ACC112 (cell line): ENCODE results near the gene KCNC2.
A peak's percentile ranks its signal among the peaks of the same experiment; 100 is the strongest.

Source experiments
- H2AFZ ChIP-seq: fragments of 200-600 bp; sonication (generic); one replicate; pipeline ENCODE4 v1.6.0; 2017; ENCODE audit warnings: antibody characterized with exemption, low read length; ENCODE audit not compliant: unreplicated experiment
- H3K27ac ChIP-seq: fragments of 200-600 bp; sonication (generic); 2 replicates; pipeline ENCODE4 v1.5.1; 2014; ENCODE audit warnings: low read depth, mild to moderate bottlenecking, antibody characterized with exemption, low read length, moderate library complexity
- H3K27me3 ChIP-seq: fragments of 200-600 bp; sonication (generic); 2 replicates; pipeline ENCODE4 v1.6.1; 2014; ENCODE audit warnings: mild to moderate bottlenecking, antibody characterized with exemption, low read length, moderate library complexity, mixed read lengths; ENCODE audit not compliant: insufficient read depth
- H3K36me3 ChIP-seq: fragments of 200-600 bp; sonication (generic); 2 replicates; pipeline ENCODE4 v1.6.1; 2016; ENCODE audit warnings: mild to moderate bottlenecking, antibody characterized with exemption, low read length, moderate library complexity, mixed read lengths; ENCODE audit not compliant: insufficient read depth
- H3K4me1 ChIP-seq: fragments of 200-600 bp; sonication (generic); one replicate; pipeline ENCODE4 v1.6.1; 2016; ENCODE audit warnings: low read length, mixed read lengths; ENCODE audit not compliant: insufficient read depth, unreplicated experiment, control insufficient read depth
- H3K4me3 ChIP-seq: fragments of 200-600 bp; sonication (generic); 2 replicates; pipeline ENCODE4 v1.5.1; 2014; ENCODE audit warnings: mild to moderate bottlenecking, low read depth, low read length
- H3K79me2 ChIP-seq: fragments of 200-600 bp; sonication (generic); one replicate; pipeline ENCODE4 v1.6.0; 2016; ENCODE audit warnings: low read length; ENCODE audit not compliant: control insufficient read depth, unreplicated experiment, insufficient read depth

The KCNC2 gene

DNA sequence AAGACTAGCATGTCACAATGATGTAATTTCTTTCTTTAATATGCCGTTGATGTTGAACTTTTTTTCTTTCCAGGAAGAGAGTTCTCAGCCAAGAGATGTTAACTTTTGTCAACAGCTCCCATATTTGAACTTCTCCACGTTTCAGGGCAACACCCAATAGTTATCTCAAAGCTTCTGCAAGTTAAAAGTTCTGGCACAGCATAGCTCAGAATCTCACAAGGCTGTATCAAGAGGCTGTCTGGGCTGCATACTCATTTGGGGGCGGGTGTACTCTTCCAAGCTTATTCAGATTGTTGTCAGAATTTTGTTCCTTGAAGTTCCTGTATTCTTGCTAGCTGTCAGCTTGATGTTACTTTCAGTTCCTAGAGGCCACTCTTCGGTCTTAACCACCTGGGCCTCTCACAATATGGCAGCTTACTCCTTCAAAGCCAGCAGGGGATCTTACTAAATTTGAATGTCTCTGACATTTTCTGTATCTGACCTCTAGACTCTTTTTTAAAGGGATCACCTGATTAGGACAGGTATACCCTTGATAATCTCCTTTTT, 38.9 kb downstream of the KCNC2 start:
- H3K4me1 ChIP-seq = no peaks in the 10 kb centered on the region
- no peak overlapping the region for H3K27ac ChIP-seq
- peak overlapping the region; percentile 61 for H2AFZ ChIP-seq
- H3K27me3 ChIP-seq = no peaks in the 10 kb centered on the region; the same call in 1 of the 2 replicates
- H3K4me3 ChIP-seq = no peak overlapping the region
- H3K36me3 ChIP-seq = no peaks in the 10 kb centered on the region
- no peaks in the 10 kb centered on the region for H3K79me2 ChIP-seq

DNA sequence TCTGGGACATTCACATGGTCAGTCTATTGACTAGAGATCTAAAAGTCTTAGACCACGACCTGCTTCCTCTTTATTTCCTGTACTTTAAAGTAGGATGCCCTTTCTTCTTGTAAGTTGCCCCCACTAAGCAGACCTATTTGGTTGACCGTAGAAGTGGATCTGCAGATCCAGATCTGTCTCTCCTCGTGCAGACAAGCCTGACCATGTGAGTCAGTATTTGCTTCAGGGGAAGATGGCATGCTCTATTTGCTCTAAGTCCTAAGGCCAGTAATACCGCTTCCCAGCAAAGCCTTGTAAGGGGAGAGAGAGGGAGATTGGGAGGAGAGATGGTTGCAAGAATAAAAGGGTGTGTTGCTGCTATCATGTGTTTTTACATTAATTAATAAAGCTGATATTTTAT, 46.8 kb downstream of the KCNC2 start:
- Histone ChIP-seq H2AFZ (no peak overlapping the region), H3K79me2 (no peaks in the 10 kb centered on the region), H3K4me3 (no peak overlapping the region)

DNA sequence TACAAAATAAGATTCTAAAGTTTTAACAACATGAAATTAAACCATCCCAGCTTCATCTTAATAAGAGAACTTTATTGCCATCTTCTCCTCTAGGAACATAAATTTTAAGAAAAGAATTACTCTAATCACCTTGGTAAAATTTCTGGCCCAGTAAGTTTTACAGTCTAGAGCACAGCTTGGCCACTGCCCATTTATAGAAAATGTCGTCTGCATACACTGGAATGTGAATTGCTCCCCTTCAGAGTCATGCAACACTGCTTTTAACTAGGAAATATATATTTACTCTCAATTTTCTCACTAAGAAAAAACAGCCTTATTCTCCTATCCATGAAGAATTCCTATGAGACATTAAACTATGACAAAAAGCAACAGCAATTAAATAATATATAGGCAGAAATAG, 48.2 kb downstream of the KCNC2 start:
- Histone ChIP-seq H3K4me1 (no peaks in the 10 kb centered on the region), H3K4me3 (no peak overlapping the region), H3K36me3 (no peaks in the 10 kb centered on the region), H2AFZ (no peak overlapping the region), H3K79me2 (no peaks in the 10 kb centered on the region), H3K27ac (no peak overlapping the region), H3K27me3 (peaks cover 8% of the 10 kb centered on the region; the same call in 1 of the 2 replicates)

More for the DNA sequence above, 46.8 kb downstream of the KCNC2 start:
- no peak overlapping the region for H3K27ac ChIP-seq
- H3K27me3 ChIP-seq = peaks cover 8% of the 10 kb centered on the region
- H3K36me3 ChIP-seq = no peaks in the 10 kb centered on the region
- H3K4me1 ChIP-seq = no peaks in the 10 kb centered on the region

DNA sequence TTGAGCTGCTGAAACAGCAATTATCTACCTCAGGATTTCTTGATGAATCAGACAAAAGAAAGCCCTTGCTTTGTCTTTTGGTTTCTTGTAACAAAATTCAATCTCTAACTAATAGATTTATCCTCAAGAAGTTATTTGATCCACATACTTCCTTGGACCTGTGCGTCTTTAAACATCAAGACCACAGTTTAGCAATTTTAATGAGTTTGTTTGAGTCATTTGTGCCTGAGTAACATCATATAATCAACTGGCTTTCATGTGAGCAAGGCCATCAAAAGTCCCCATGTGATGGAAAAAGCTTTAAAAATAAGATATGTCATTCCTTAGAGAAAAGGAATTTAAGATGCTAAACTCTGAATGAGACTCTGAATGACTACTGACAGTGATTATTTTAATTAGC, 52.3 kb downstream of the KCNC2 start:
- Histone ChIP-seq H3K4me3 (no peak overlapping the region), H3K27me3 (no peaks in the 10 kb centered on the region; the same call in 1 of the 2 replicates), H3K4me1 (no peaks in the 10 kb centered on the region), H2AFZ (no peak overlapping the region), H3K27ac (no peak overlapping the region), H3K36me3 (no peaks in the 10 kb centered on the region), H3K79me2 (no peaks in the 10 kb centered on the region)

DNA sequence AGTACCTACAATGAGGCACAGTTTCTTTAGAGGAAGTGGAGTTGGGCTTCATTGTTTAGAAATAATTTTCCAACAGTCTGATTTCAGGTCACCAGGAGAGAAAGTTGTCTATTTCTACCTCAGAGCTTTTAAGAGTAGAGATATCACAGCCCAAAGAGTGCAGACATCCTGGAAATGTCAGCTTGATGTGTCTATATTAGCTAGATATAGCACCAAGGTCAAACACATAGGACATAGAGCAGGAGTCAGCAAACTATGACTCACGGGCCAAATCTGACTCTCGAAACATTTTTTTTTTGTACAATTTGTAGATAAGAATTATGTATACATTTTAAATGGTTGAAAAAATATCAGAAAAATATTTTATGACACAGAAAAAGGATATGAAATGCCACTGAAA, 53.7 kb downstream of the KCNC2 start:
- Histone ChIP-seq H3K4me1 (no peaks in the 10 kb centered on the region), H2AFZ (no peak overlapping the region), H3K79me2 (no peaks in the 10 kb centered on the region), H3K27me3 (no peaks in the 10 kb centered on the region; the same call in 1 of the 2 replicates), H3K36me3 (no peaks in the 10 kb centered on the region), H3K4me3 (no peak overlapping the region), H3K27ac (no peak overlapping the region)

DNA sequence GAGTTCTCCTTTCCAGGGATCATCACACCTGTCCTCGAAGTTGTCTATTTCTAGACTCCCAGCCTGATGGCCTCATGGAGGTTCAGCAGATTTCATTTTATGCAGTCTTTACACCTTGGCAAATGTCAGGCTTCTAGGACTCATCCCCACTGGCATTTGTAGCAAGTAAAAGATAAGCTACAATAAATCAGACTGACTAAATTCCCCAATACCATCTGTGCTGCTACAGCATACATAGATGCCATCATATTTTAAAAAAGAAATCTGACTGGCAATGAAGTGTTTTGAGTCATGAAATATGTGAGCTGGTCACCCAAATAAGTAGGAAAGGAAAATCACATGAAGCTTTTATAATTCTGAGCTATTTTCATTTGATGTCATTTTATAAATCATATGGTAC, 55.3 kb downstream of the KCNC2 start:
- Histone ChIP-seq H3K4me1 (no peaks in the 10 kb centered on the region), H2AFZ (no peak overlapping the region), H3K27me3 (no peaks in the 10 kb centered on the region; the same call in 1 of the 2 replicates), H3K36me3 (no peaks in the 10 kb centered on the region), H3K4me3 (no peak overlapping the region), H3K79me2 (no peaks in the 10 kb centered on the region), H3K27ac (no peak overlapping the region)

DNA sequence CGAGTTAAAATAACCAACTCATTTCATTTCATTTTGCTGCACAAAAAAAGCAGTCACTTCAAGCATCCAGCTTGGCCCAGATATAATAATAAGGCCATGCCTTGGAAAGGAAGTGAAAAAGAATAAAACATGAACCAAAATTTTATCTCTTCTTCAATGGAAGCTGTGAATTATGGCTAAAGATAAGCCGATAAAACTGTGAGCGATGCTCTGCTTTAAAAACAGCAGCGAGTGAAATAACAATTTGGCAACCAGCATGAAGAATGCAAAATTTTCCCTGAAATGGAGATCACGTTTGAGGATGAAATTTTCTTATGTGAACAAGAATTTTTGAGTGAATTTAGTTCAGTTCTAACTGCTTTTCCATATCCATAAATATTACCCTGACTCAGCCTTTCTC, 70.4 kb downstream of the KCNC2 start:
- H3K79me2 ChIP-seq = no peaks in the 10 kb centered on the region
- peaks cover 5% of the 10 kb centered on the region; the same call in 1 of the 2 replicates for H3K27me3 ChIP-seq
- no peak overlapping the region for H3K4me3 ChIP-seq
- H3K27ac ChIP-seq = no peak overlapping the region
- no peaks in the 10 kb centered on the region for H3K36me3 ChIP-seq
- no peak overlapping the region for H2AFZ ChIP-seq
- H3K4me1 ChIP-seq = no peaks in the 10 kb centered on the region

DNA sequence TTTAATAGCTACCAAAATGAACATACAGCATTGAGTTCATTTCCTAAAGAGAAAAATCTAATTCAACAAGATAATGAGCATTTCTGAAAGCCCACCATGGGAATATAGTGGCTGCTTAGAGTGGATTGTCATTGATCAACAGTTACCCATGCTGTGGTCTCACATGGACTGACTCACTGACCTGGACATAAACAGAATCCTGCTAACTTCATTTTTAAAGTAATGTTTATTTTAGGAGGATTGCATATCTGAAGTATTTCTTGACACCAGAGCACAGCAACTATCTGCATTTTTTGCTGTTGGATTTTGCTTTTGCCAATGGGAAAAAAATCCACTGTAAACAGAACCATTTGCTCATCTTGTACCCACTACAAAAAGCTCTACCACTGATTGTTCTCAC, 71.7 kb downstream of the KCNC2 start:
- Histone ChIP-seq H3K79me2 (no peaks in the 10 kb centered on the region), H3K27ac (no peak overlapping the region), H3K4me3 (no peak overlapping the region)

DNA sequence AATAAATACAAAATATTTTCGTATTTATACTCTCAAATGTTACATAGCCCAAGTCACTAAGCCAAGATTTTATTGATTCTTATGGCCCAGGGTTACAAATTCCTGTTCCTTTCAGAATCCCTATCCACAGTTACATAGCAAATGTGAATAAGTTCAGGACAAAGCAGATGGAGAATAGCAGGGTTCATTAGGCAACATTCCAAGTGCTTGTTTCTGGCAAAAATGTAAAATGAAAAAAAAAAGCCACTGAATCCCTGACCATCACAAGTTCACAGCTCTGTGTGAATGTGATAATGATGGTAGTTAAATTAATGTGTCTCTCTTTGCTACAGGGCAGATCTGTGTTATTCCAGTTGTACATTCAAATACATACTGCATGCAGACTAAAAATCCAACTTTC, 74.6 kb downstream of the KCNC2 start:
- Histone ChIP-seq H3K27ac (no peak overlapping the region), H2AFZ (no peak overlapping the region), H3K4me3 (no peak overlapping the region), H3K27me3 (peaks cover 5% of the 10 kb centered on the region; the same call in 1 of the 2 replicates), H3K79me2 (no peaks in the 10 kb centered on the region), H3K36me3 (no peaks in the 10 kb centered on the region), H3K4me1 (no peaks in the 10 kb centered on the region)

More for the DNA sequence above, 71.7 kb downstream of the KCNC2 start:
- Histone ChIP-seq H3K36me3 (no peaks in the 10 kb centered on the region), H3K4me1 (no peaks in the 10 kb centered on the region), H3K27me3 (peaks cover 5% of the 10 kb centered on the region; the same call in 1 of the 2 replicates), H2AFZ (no peak overlapping the region)

DNA sequence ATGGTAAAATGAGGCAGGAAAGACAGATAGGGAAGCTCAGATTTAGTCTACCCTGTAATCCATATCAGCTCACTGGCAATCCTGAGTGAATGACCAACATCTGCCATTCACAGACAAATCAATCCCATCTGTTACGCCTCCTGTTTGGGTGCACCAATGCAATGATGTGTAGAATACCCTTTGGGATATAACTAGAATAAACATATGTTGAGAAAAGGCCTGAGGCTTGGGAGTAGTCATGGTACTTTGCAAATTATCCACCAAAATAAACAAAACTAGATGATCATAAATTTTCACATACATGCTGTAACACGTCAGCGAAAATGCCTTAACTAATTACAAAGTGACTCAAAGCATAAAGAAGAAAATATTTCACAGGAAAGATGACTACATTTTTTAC, 78.8 kb downstream of the KCNC2 start:
- peaks cover 7% of the 10 kb centered on the region; the same call in 1 of the 2 replicates for H3K27me3 ChIP-seq
- H3K27ac ChIP-seq = no peak overlapping the region
- H3K79me2 ChIP-seq = no peaks in the 10 kb centered on the region

DNA sequence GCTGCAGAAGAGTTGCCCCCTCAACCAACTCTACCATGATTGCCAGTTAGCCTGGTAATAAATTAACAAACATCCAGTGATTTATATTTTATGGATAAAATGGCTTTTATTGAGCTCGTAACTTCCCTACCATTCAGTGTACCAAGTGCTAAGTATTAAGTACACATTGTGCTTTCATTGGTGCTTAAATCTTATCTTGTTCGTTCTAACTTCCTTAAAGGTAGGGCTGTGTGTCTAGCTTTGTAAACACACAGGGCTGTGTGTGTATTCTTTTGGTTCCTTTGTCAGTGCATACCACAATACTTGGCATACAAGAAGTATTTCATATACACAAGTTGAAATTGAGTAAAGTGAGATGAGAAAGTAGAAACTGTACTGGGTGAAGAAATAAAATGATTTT, 80.4 kb downstream of the KCNC2 start:
- H3K27ac ChIP-seq = no peak overlapping the region
- H3K27me3 ChIP-seq = peaks cover 11% of the 10 kb centered on the region; the same call in 1 of the 2 replicates
- H3K36me3 ChIP-seq = no peaks in the 10 kb centered on the region
- no peak overlapping the region for H3K4me3 ChIP-seq
- H2AFZ ChIP-seq = no peak overlapping the region
- no peaks in the 10 kb centered on the region for H3K4me1 ChIP-seq
- no peaks in the 10 kb centered on the region for H3K79me2 ChIP-seq

More for the DNA sequence above, 78.8 kb downstream of the KCNC2 start:
- H3K4me3 ChIP-seq = no peak overlapping the region
- H3K4me1 ChIP-seq = no peaks in the 10 kb centered on the region
- no peaks in the 10 kb centered on the region for H3K36me3 ChIP-seq
- H2AFZ ChIP-seq = no peak overlapping the region
